Subcutaneous abdominal adipose tissue (tissue), 5 donors: ENCODE data around the gene S1PR2.

Experiments used
- H3K27ac ChIP-seq: one replicate; pipeline ENCODE4 v1.7.0; 2013; ENCODE audit warnings: low read depth, mild to moderate bottlenecking, inconsistent platforms, low read length, moderate library complexity
- H3K27me3 ChIP-seq, 5 donors: one replicate each; pipeline ENCODE4 v1.7.0; 2013; ENCODE audit warnings: low read length in 5 of 5, inconsistent platforms in 1 of 5; ENCODE audit not compliant: control insufficient read depth in 5 of 5, insufficient read depth in 4 of 5
- H3K36me3 ChIP-seq, 5 donors: one replicate each; pipeline ENCODE4 v1.7.0; 2013; ENCODE audit warnings: low read length in 5 of 5; ENCODE audit not compliant: control insufficient read depth in 5 of 5, insufficient read depth in 5 of 5
- H3K4me1 ChIP-seq, 5 donors: one replicate each; pipeline ENCODE4 v1.7.0; 2013; ENCODE audit warnings: low read length in 5 of 5, mild to moderate bottlenecking in 3 of 5, moderate library complexity in 1 of 5; ENCODE audit not compliant: control insufficient read depth in 5 of 5, insufficient read depth in 5 of 5
- H3K4me3 ChIP-seq, 5 donors: one replicate each; pipeline ENCODE4 v1.7.0; 2013; ENCODE audit warnings: low read length in 5 of 5, low read depth in 1 of 5
- H3K9ac ChIP-seq, 5 donors: one replicate each; pipeline ENCODE4 v1.7.0; 2013; ENCODE audit warnings: low read length in 5 of 5, mild to moderate bottlenecking in 4 of 5, moderate library complexity in 3 of 5
- H3K9me3 ChIP-seq, 5 donors: one replicate each; pipeline ENCODE4 v1.7.0; 2013; ENCODE audit warnings: low read length in 5 of 5; ENCODE audit not compliant: control insufficient read depth in 5 of 5
- donor health status: healthy.
- donor health status: healthy.
- donor health status: healthy.
- donor health status: healthy.
- donor health status: healthy.

Gene S1PR2

GRCh38 chr19:10230861-10231611 is at the start of gene S1PR2:
TSS of gene S1PR2 (minus strand) at chr19:10231331. CDS start at chr19:10224905, 6,426 bp downstream.
- Histone ChIP-seq H3K27me3 (peaks cover 0 to 19% (median 8%) of the 10 kb centered on the region in 5 donors), H3K9me3 (no peaks in the 10 kb centered on the region), H3K27ac (peak within 1 kb of the TSS; percentile 67), H3K9ac (peak within 1 kb of the TSS in 4 of 5 donors; percentile 83 to 89 (median 86)), H3K36me3 (no peaks in the 10 kb centered on the region), H3K4me3 (peak within 1 kb of the TSS; percentile 40 to 84 (median 80)), H3K4me1 (peaks cover 8 to 50% (median 33%) of the 10 kb centered on the region in 5 donors)

- H3K27me3 ChIP-seq: no peaks in the 10 kb centered on the region
- H3K36me3 ChIP-seq: peaks cover 0 to 73% (median 40%) of the 10 kb centered on the region in 5 donors
- no peak overlapping the region for H3K4me3 ChIP-seq
Observed at GRCh38 chr19:10279737-10280442, 48.8 kb upstream of the S1PR2 start.

GRCh38 chr19:10278935-10279334 is 47.8 kb upstream of the S1PR2 start:
- H3K36me3 ChIP-seq: peaks cover 0 to 70% (median 34%) of the 10 kb centered on the region in 5 donors
- peaks cover 0 to 4% (median 0%) of the 10 kb centered on the region in 5 donors for H3K4me1 ChIP-seq
- H3K27ac ChIP-seq: no peak overlapping the region
- H3K4me3 ChIP-seq: no peak overlapping the region
- H3K9ac ChIP-seq: no peak overlapping the region
- H3K27me3 ChIP-seq: no peaks in the 10 kb centered on the region
- no peaks in the 10 kb centered on the region for H3K9me3 ChIP-seq

More at GRCh38 chr19:10279737-10280442, 48.8 kb upstream of the S1PR2 start:
- Histone ChIP-seq H3K4me1 (peaks cover 0 to 3% (median 0%) of the 10 kb centered on the region in 5 donors), H3K27ac (no peak overlapping the region), H3K9ac (no peak overlapping the region), H3K9me3 (no peaks in the 10 kb centered on the region)

- peaks cover 0 to 60% (median 25%) of the 10 kb centered on the region in 5 donors for H3K36me3 ChIP-seq
- H3K27ac ChIP-seq: no peak overlapping the region
- H3K9ac ChIP-seq: no peak overlapping the region
- H3K27me3 ChIP-seq: no peaks in the 10 kb centered on the region
- H3K4me3 ChIP-seq: no peak overlapping the region
- H3K9me3 ChIP-seq: no peaks in the 10 kb centered on the region
- H3K4me1 ChIP-seq: peaks cover 0 to 5% (median under 1%) of the 10 kb centered on the region in 5 donors
Observed at GRCh38 chr19:10277795-10278589, 46.9 kb upstream of the S1PR2 start.

GRCh38 chr19:10274589-10274988 is 43.5 kb upstream of the S1PR2 start:
- no peak overlapping the region for H3K27ac ChIP-seq

GRCh38 chr19:10271543-10272086 is 40.5 kb upstream of the S1PR2 start:
- H3K4me1 ChIP-seq: peaks cover 21 to 57% (median 35%) of the 10 kb centered on the region in 5 donors
- H3K9ac ChIP-seq: peak overlapping the region in 4 of 5 donors; percentile 65 to 83 (median 80)
- H3K4me3 ChIP-seq: peak overlapping the region; percentile 61 to 82 (median 78)
- H3K9me3 ChIP-seq: peaks cover 0 to 3% (median 0%) of the 10 kb centered on the region in 5 donors
- peaks cover 0 to 16% (median 11%) of the 10 kb centered on the region in 5 donors for H3K36me3 ChIP-seq
- peaks cover 0 to 20% (median 0%) of the 10 kb centered on the region in 5 donors for H3K27me3 ChIP-seq
- peak overlapping the region; percentile 88 for H3K27ac ChIP-seq

More at GRCh38 chr19:10274589-10274988, 43.5 kb upstream of the S1PR2 start:
- H3K36me3 ChIP-seq: peaks cover 0 to 41% (median 24%) of the 10 kb centered on the region in 5 donors
- H3K4me3 ChIP-seq: no peak overlapping the region
- H3K27me3 ChIP-seq: peaks cover 0 to 16% (median 0%) of the 10 kb centered on the region in 5 donors
- H3K9ac ChIP-seq: no peak overlapping the region
- peaks cover 0 to 1% (median 0%) of the 10 kb centered on the region in 5 donors for H3K9me3 ChIP-seq
- peaks cover 10 to 38% (median 24%) of the 10 kb centered on the region in 5 donors for H3K4me1 ChIP-seq

GRCh38 chr19:10270616-10271394 is 39.7 kb upstream of the S1PR2 start, which contains the start of gene ICAM1:
TSS of gene ICAM1 (plus strand) at chr19:10271120. CDS start at chr19:10271160, 40 bp downstream.
- Histone ChIP-seq H3K9me3 (peaks cover 0 to 3% (median 0%) of the 10 kb centered on the region in 5 donors), H3K4me1 (peaks cover 21 to 57% (median 35%) of the 10 kb centered on the region in 5 donors), H3K9ac (peak within 1 kb of the TSS; percentile 70 to 87 (median 83)), H3K27ac (peak within 1 kb of the TSS; percentile 88), H3K27me3 (peaks cover 0 to 20% (median 0%) of the 10 kb centered on the region in 5 donors), H3K36me3 (peaks cover 0 to 13% (median 9%) of the 10 kb centered on the region in 5 donors), H3K4me3 (peak within 1 kb of the TSS; percentile 61 to 82 (median 78))

GRCh38 chr19:10270180-10270615 is 39.1 kb upstream of the S1PR2 start:
- peaks cover 21 to 57% (median 35%) of the 10 kb centered on the region in 5 donors for H3K4me1 ChIP-seq
- peaks cover 0 to 20% (median 0%) of the 10 kb centered on the region in 5 donors for H3K27me3 ChIP-seq
- H3K4me3 ChIP-seq: peak overlapping the region; percentile 42 to 82 (median 78)
- H3K9ac ChIP-seq: peak overlapping the region; percentile 70 to 87 (median 83)
- peaks cover 0 to 3% (median 0%) of the 10 kb centered on the region in 5 donors for H3K9me3 ChIP-seq
- peak overlapping the region; percentile 88 for H3K27ac ChIP-seq
- H3K36me3 ChIP-seq: peaks cover 0 to 13% (median 7%) of the 10 kb centered on the region in 5 donors
